Measurements from ENCODE around the gene PKDREJ. TPM values are rescaled to one million over a fixed set of nuclear protein-coding genes. Genes with fewer than 3 reads are reported as not detected.

The PKDREJ gene
- total and polyA plus RNA-seq, 8 donors: 0.05 to 0.76 (median 0.62) TPM; not detected in 1

- DNase-seq (no peak), ATAC-seq (no peak)
- Histone ChIP-seq H3K36me3 (peaks cover 0 to 45% of the 10 kb centered on the region in 2 donors), H3K4me1 (peaks cover 0 to 11% of the 10 kb centered on the region in 2 donors), H3K9me3 (no peaks in the 10 kb centered on the region), H3K27ac (no peak overlapping the region), H3K27me3 (no peaks in the 10 kb centered on the region), H3K4me3 (no peak overlapping the region)
- TF ChIP-seq CTCF (IDR thresholded peaks at IDR 0.05): no peak
- intact Hi-C loops (cut with DNase I): no loop called here
Measured at GRCh38 chr22:46241396-46242007, 21.6 kb downstream of the PKDREJ start.

DNA sequence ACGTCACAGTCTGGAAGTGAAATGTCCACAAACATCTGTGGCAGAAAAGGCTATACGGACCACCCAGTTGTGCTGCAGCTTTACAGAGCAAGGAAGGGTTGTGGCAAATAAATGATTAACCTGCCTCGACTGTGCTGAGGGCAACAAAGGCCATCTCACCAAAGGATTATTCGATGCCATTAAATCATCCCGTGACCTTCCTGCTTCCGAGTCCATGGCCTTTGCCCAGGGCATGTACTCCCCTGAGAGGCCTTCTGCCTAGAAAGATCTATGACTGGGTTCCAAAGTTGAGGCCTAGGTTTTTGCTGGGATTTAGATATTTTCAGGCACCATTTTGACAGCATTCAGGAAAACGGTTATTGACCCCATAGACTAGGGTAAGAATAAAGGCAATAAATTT, 22.2 kb downstream of the PKDREJ start:
- TF ChIP-seq CTCF (IDR thresholded peaks at IDR 0.05): no peak
- ATAC-seq: no peak
- peaks cover 0 to 51% of the 10 kb centered on the region in 2 donors for H3K36me3 ChIP-seq

GRCh38 chr22:46240506-46240905, 22.6 kb downstream of the PKDREJ start:
- Histone ChIP-seq H3K27me3 (no peaks in the 10 kb centered on the region), H3K27ac (no peak overlapping the region), H3K36me3 (peaks cover 0 to 55% of the 10 kb centered on the region in 2 donors), H3K4me1 (peaks cover 0 to 11% of the 10 kb centered on the region in 2 donors), H3K4me3 (no peak overlapping the region), H3K9me3 (no peaks in the 10 kb centered on the region)
- DNase-seq (no peak), ATAC-seq (no peak)
- no peak for TF ChIP-seq CTCF (IDR thresholded peaks at IDR 0.05)
- intact Hi-C loops (cut with DNase I): no loop called here

More for the DNA sequence above, 22.2 kb downstream of the PKDREJ start:
- intact Hi-C loops (cut with DNase I): no loop called here
- Histone ChIP-seq H3K27me3 (no peaks in the 10 kb centered on the region), H3K27ac (no peak overlapping the region), H3K9me3 (no peaks in the 10 kb centered on the region), H3K4me3 (no peak overlapping the region), H3K4me1 (peaks cover 0 to 11% of the 10 kb centered on the region in 2 donors)
- no peak for DNase-seq

GRCh38 chr22:46240073-46240472, 23.1 kb downstream of the PKDREJ start:
- DNase-seq: no peak
- H3K27me3 ChIP-seq: no peaks in the 10 kb centered on the region
- no peak overlapping the region for H3K4me3 ChIP-seq
- no peak overlapping the region for H3K27ac ChIP-seq
- intact Hi-C loops (cut with DNase I): no loop called here
- ATAC-seq: no peak
- peaks cover 0 to 11% of the 10 kb centered on the region in 2 donors for H3K4me1 ChIP-seq
- peaks cover 0 to 56% of the 10 kb centered on the region in 2 donors for H3K36me3 ChIP-seq
- TF ChIP-seq CTCF (IDR thresholded peaks at IDR 0.05): no peak
- H3K9me3 ChIP-seq: no peaks in the 10 kb centered on the region

- intact Hi-C loops (cut with DNase I): no loop called here
- ATAC-seq (no peak), DNase-seq (no peak)
- Histone ChIP-seq H3K4me3 (no peak overlapping the region), H3K27me3 (no peaks in the 10 kb centered on the region), H3K36me3 (peaks cover 0 to 50% of the 10 kb centered on the region in 2 donors), H3K27ac (no peak overlapping the region), H3K9me3 (no peaks in the 10 kb centered on the region), H3K4me1 (peaks cover 0 to 11% of the 10 kb centered on the region in 2 donors)
- no peak for TF ChIP-seq CTCF (IDR thresholded peaks at IDR 0.05)
Measured at GRCh38 chr22:46239261-46240048, 23.7 kb downstream of the PKDREJ start.

Measured in left lung (tissue), 10 donors.